ENCODE data around the gene NINJ1.
A peak's percentile ranks its signal among the peaks of the same experiment; 100 is the strongest.
"Not testable (repeated sequence)": the region's sequence is repeated elsewhere in the genome, so short reads cannot be mapped to it uniquely, and the experiment has no call there.

NINJ1 gene

DNA sequence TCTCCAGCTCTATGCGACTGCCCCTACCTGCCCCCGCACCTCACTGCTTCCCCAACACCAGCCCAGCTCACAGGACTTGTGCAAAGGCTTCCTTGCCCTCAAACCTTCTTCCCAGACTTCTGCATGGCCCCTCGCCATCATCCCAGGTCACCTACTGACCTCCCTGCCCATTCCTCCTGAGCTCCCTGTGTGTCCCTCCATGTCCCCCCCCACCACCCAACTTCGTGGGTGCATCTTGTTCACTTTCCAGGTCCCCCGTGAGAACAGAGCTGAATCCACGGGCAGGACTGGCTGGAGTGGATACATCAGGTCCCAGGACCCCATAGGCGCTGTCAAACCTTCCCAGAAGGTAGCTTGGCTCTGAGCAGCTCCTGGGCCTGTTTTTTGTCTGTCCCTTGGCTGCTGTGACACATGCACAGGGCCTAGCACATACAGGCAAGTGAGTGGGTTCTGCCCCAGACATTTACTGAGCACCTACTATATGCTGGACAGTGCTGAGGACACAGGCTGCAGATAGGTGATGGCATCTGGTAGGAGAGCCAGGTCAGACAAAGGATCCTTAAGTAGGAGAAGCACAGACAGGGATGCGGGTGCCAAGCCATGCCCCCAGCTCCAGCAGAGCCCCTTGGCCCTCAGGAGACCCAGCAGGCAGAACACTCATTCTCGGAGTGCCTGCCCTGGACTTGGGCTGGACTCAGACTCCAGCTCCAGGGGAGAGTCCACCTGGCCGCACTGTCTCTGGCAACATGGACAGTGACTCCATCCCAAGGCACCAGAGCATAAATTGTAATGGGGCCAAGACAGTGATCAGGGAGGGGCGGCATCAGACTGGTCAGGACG, 15.0 kb downstream of the NINJ1 start:
- DNase-seq: no peak

DNA sequence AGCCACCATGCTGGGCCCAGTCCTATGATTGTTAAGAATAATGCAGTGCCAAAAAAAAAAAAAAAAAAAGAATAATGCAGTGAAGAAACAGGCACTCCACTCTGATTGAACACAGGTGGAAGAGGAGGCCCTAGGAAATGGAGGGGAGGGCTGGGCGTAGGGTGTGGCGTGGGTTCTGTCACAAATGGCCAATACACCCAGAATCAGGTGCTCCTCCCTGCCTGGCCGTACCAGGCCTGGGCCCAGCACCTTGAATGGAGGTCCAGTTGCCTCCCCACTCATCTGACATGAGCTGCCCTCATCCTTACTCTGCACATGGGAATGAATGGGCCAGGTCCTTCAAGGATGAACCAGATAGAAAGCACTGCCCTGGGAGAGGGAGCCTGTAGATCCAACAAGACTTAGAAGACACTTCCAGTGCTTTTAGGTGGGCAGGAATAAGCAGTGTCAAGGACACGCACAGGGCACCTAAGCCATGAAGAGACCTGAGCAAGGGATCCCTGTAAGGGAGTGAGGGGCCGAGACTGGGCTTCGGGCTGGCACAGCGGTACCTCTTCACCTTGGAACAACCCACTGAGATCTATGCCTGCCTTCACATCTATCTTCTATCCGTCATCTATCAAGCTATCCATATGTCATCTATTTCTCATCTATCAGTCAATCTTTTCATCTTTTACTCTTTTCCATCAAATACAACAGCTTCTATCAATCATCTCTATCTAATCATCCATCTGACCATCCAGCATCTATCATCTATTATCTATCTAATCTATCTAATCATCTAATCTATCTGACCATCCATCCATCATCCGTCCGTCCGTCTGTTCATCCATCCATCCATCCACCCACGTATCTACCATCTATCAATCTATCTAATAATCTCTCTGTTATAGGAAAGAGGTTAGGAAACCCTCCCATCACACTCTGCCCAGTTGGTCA, 15.9 kb downstream of the NINJ1 start:
- no peak for DNase-seq

DNA sequence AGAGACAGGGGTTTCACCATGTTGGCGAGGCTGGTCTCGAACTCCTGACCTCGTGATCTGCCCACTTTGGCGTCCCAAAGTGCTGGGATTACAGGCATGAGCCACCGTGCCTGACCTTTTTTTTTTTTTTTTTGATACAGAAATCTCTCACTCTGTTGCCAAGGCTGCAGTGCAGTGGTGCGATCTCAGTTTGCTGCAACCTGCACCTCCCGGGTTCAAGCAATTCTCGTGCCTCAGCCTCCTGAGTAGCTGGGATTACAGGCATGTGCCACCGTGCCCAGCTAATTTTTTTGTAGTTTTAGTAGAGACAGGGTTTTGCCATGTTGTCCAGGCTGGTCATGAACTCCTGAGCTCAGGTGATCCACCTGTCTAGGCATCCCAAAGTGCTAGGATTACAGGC, 16.5 kb downstream of the NINJ1 start:
- not testable (repeated sequence) for DNase-seq

DNA sequence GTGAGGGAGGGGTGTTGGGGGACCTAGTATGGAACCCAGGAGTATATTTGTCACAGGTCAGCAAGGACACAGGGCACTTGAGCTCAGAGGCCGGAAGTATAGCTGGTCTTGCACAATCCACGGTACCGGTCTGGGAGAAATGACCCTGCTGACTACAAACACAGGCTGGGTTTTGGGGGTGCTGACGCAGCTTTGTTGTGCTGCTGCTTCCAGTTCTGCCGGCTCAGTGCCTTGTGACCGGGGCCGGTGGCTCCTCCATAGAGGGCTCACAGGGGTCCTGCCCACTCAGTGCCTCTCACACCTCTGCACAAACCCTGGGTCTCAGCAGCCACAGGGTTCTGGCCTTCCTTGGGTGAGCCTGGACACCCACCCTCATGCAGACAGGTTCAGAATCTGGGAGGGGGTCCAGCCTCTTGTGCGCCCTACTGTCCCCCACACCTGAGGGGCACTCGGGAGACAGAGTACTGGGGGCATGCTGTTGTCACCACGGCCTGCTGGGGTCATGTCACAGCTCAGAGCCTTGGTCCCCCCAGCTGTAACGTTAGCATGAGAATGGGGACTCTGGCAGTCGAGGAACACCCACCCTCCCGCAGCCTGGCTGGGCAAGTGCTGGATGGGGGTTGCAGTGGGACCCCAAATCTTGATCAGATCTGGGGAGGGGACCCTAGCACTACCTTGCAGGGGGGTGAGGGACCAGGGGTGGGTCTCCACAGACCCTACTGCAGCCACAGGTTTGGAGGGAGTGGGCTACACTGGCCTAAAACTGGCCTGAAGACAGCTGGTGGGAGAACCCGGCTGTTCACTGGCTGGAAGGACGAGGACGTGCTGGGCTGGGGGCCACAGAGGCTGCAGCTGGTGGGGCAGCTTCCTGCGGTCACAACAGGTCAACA, 17.7 kb downstream of the NINJ1 start:
- no peak for DNase-seq

DNA sequence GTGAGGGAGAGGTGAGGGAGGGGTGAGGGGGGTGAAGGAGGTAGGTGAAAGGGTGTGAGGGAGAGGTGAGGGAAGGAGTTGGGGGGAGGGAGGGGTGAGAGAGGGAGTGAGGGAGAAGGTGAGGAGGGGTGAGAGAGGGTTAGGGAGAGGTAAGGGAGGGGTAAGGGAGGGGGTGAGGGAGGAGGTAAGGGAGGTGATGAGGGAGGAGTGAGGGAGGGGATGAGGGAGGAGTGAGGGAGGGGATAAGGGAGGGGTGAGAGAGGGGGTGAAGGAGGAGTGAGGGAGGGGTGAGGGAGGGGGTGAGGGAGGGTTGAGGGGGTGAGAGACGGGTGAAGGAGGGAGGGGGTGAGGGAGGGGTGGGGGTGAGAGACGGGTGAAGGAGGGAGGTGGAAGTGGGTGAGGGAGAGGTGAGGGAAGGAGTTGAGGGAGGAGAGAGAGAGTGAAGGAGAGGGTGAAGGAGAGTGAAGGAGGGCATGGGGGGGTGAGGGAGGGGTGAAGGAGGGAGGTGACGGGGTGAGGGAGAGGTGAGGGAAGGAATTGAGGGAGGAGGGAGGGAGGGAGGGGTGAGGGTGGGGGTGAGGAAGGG, 18.5 kb downstream of the NINJ1 start:
- DNase-seq: no peak

DNA sequence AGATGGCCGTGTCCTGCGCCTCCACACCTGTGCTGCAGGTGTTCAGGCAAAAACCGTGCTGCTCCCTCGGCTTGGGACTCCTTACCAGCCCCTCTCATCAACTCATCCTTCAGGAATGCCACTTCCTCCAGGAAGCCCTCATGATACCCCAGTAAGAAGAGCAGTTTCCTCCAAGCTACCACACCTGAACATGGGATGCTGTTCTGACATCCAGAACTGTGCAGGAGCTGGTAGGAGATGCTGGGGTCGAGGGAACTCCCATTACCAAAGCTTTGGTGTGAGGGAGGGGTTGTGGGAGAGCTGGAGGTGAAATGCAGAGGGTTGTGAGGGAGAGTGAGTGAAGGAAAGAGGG, 19.1 kb downstream of the NINJ1 start:
- no peak for DNase-seq

DNA sequence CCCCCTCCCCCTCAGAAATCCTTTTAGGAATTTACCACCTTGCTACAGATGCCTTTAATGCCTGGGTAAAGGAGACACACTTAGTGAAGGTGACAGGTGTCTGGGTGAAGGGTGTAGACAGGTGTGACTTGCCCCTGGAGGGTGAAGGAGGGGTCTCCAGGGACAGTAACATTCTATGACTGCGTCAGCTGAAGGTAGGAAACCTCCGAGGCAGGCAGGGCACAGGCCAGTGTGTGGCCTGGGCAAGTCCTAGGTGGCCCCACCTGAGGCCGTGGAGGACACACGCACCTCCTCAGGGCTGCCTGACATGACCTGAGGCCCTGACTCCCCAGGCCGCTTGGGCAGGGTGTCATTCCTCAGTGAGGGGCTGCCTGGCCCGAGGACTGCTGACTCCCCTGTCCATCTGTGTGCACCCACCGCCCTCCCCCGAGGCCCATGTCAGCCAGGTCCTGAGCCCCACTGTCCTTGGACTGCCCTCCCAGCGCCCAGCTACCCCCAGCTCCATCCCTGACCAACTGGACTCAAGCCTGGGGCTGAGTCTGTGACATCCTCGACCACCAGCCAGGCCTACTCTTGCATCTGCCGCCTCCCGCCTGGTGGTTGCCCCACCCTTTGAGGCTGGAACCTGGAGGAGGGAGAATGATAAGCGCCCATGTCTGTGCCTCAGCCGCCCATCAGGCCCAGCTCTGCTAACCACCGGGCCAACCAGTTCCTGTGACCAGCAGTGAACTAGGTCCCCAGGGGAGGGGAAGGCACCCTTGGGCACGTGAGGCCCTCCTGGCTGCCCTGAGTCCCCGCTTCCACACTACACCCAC, 19.7 kb downstream of the NINJ1 start:
- no peak for DNase-seq

DNA sequence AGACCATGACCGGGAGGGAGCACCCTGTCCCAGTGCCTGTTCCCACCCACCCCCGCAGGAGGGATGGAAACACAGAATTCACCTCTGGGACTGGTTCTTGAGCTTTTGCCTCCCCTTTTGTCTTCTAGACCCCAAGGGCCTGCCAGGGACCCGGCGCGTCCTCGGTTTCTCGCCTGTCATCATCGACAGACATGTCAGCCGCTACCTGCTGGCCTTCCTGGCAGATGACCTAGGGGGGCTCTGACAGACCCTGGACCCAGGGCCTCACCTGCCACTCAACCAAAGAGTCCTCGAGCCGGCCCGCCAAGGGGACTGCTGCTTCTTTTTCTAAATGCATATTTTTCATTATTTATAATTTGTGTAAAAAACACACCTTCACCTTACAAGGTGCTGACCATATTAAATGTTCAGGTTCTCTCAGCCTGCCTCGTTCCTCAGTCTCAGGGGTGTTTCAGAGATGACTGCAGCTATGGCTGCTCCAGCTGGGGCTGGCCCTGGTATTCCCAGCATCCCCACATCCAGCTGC, 21.1 kb downstream of the NINJ1 start:
- DNase-seq: no peak

DNA sequence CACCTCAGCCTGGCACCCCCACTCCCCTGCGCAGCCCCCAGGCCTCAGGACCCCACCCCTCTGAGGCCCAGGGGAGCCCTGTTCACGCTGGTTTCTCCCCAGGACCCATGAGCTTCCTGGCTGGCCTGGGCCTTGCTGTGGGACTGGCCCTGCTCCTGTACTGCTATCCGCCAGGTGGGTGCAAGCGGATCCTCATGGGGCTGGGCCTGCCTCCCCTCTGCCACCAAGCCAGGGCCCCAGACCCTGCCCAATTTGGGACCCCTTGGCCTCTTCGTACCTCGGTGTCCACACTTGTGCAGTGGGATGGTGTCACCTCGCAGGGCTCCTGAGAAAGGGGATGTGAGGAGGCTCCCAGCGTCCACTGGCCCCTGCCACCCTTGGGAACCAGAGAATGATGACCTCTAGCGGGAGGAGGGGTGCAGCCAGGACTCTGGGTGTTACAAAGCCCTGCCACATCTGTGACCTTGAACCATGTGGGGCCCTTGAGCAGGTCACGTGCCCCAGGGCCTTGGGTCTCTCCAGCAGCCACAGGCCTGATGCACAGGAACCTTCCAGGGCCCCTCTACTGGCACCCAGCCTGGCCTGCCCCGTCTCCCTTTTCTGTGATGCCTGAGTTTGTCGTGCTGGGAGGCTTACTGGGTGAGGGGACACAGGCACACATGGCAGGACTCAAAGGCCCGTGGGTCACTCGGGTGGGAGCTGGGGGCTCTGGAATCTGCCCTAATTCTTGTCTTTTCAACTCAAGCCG, 21.8 kb downstream of the NINJ1 start:
- no peak for DNase-seq

DNA sequence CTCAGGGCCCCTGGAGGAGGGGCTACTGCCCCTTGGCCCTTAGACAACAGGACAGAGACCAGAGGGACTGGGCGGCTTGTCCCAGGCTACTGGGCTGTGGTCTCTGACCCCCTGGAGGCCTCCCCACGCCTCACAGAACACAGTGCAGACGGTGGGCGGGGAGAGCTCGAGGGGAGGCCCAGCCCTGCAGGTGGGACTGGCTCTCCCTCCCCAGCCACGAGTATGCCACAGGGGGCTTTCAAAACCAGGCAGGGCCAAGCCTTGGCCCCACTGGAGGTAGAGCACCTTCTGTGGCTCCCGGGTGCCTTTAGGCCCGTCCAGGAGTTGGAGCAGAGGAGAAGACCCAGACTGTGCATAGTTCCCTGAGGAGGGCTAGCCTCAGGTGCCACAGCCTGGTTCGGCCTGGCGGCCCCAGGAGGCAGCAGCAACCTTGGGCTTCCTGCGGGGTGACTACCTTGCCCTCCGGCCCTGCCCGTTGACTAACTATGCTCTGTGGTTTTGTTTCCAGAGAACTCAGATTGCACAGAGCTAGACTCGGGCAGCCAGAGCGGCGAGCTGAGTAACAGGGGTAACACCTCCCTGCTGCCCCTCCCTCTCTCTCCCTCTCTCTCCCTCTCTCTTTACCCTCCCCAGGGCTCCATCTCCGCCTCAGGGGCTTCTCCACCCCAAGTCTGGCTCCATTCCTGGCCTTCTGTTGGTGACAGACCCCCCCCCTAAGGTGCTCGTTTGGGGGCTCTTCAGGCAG, 22.5 kb downstream of the NINJ1 start:
- DNase-seq: no peak

DNA sequence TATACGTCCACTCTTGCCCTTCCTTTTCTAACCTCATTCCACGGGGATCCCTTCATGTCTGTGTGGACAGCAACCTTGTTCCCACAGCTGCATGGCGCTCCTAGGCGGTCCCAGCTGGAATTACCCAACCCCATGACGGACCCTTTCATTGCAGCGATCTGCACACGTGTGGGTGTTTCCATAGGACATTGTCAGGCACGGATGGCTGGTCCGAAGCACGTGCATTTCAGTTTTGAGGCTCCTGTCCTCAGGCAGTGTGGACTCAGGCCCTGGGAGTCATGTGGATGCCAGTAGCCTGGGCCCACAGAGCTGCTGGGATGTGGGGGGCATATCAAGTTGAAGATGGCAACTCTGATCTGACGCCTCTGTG, 23.1 kb downstream of the NINJ1 start:
- no peak for DNase-seq

DNA sequence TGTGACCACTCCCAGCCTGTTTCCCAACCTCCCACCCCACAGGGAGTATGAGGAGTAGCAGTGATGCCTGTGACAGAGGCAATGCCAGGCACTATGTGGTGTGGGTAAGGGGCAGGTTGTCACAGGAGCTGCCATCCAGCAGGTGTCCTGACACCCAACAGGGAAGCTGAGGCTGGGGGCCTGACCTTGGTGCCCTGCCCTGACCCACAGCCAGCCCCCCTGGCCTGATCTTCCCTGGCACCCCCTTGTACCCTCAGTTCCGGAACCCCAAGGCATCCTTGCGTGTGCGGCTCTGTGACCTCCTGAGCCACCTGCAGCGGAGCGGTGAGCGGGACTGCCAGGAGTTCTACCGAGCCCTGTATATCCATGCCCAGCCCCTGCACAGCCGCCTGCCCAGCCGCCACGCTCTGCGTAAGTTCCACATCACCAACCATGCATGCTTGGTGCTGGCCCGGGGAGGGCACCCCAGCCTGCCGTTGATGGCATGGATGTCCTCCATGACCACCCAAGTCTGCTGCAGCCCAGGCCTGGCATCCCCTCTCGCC, 23.7 kb downstream of the NINJ1 start:
- DNase-seq: no peak

DNA sequence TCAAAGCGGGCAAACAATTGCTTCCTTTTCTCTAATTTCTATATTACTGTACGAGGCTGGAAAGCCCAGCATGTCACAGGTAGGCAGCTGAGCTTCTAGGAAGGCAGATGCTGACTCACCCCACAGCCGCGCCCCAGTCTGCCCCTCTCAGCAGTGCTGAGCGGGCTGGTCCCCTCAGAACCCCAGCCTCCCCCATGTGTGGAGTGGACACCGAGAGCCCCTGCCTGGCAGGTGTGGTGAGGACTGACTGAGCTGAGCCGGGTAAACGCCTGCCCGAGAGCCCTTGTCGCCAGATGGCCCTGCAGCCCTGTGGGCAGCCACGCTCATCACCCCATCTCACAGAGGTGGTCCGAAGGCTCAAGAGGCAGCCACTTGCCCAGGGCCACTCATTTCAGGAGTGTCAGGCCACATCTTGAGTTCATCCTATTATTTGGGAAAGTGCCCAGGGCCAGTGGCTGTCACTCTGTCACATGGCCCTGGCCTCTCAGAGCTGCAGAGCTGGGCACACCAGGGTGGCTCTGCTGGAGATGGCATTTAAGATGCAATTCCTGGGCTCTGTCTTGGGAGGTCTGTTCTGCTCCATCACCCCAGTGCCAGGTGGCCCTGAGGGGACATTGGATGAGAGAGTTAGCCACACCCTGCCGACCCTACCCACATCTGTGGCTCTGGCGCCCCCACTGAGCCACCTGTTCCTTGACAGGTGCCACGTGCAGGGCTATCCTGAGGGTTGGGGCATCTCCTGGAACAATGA, 25.6 kb downstream of the NINJ1 start:
- peak; percentile 49 for DNase-seq

DNA sequence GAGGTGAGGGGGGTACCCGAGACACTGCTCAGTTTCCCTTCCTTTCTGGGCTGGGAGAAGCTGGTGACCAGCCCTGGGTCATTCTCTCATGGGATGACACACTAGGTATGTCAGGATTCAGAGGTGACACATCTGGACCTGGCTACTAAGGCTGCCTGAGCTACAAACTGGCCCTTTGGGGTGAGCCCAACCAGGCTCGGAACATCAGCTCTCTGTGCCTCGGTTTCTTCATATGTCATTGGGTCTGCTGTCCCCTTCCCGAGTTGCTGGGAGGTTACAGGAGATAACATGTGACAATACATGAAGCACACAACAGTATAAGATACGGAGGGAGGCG, 26.3 kb downstream of the NINJ1 start:
- no peak for DNase-seq

DNA sequence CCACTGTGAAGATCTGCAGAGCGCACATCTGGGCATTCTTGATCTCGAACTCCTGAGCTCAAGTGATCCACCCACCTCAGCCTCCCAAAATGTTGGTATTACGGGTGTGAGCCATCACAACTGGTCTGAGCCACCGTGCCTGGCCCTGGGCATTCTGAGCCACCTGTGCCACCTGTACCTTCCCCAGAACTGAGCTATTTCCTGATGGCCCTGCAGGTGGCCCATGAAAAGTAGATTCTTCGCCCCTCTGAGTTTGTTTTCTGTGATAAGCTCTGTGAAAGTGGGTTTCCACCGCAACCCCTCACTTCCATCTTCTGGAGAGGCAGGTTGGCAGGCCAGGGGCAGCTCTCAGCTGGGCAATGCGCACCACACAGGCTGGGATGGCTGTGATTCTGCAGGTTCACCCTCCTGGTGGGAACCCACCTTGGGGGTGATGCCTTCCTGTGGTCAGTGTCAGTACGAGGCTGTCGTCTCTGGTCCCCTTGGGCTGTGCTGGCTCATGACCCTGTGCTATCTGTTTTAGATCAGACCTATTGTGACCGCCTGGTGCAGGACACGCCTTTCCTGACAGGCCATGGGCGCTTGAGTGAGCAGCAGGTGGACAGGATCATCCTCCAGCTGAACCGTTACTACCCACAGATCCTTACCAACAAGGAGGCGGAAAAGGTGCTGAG, 26.8 kb downstream of the NINJ1 start:
- no peak for DNase-seq

DNA sequence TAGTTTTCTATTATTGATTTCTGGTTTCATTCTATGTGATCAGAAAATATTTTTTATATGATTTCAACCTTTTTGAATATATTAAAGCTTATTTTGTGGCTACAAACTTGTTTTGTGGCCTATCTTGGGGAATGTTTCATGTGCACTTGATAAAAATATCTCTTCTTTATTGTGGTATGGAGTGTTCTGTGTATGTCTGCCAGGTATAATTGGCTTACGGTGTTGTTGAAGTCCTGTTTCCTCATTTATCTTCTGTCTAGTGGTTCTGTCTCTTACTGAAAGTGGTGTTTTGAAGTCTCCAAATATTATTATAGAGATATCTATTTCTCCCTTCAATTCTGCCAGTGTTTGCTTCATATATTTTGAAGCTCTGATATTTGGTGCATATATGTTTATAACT, 28.4 kb downstream of the NINJ1 start:
- no peak for DNase-seq

DNA sequence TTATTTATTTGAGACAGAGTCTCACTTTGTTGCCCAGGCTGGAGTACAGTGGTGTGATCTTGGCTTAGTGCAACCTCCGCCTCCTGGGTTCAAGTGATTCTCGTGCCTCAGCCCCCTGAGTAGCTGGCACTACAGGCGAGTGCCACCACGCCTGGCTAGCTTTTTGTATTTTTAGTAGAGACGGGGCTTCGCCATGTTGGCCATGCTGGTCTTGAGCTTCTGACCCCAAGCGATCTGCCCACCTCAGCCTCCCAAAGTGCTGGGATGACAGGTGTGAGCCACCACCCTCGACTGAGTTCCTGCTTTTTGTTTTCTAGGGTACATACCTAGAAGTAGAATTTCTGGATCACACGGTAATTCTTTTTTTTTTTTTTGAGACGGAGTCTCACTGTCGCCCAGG, 33.0 kb downstream of the NINJ1 start:
- not testable (repeated sequence) for DNase-seq

DNA sequence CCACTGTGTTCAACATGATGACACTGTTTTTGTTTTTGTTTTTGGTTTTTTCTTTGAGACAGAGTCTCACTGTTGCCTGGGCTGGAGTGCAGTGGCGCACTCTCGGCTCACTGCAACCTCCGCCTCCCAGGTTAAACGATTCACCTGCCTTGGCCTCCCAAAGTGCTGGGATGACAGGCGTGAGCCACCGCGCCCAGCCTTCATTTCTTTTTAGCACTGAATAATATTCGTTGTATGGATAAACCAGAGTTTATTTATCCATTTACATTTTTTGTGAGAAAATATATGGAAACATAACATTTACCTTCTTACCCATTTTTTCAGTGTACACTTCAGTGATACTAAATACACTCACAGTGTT, 33.8 kb downstream of the NINJ1 start:
- no peak for DNase-seq

Measured in stimulated activated naive CD4-positive, alpha-beta T cell treated with Interleukin-2 at 50 U/mL for 16 hours (primary cell).